H1 (cell line): ENCODE measurements around the gene KCNH5.

Source experiments
- BCL11A ChIP-seq, 2 experiments: IDR thresholded peaks; one replicate each; pipeline ENCODE4 v1.6.1; 2011; ENCODE audit warnings: low read depth in 2 of 2, low read length in 2 of 2, mild to moderate bottlenecking in 2 of 2
- JUN ChIP-seq: IDR thresholded peaks from 2 replicates; pipeline ENCODE4 v1.6.1; 2011; ENCODE audit warnings: low read depth, mild to moderate bottlenecking, improper control_type of control experiment, low read length
- POLR2A ChIP-seq, 2 experiments: IDR thresholded peaks; 1 replicate in 1 of 2; 2 replicates in 1 of 2; pipeline ENCODE4 v1.6.1; 2011; ENCODE audit warnings: low read depth in 2 of 2, low read length in 2 of 2, mild to moderate bottlenecking in 2 of 2; ENCODE audit errors: control extremely low read depth in 1 of 2
- SIN3A ChIP-seq, 2 experiments: IDR thresholded peaks in 1 of 2; conservative IDR thresholded peaks in 1 of 2; 2 replicates each; pipeline ENCODE4 v1.6.1; 2011 to 2012; ENCODE audit warnings: low read length in 2 of 2, improper control_type of control experiment in 1 of 2, low read depth in 1 of 2, mild to moderate bottlenecking in 1 of 2
- SUZ12 ChIP-seq: fragments of 200-600 bp; sonication (generic); IDR thresholded peaks from 2 replicates; pipeline ENCODE4 v1.6.1; 2012; ENCODE audit warnings: mild to moderate bottlenecking, inconsistent platforms, low read length, moderate library complexity, mixed read lengths
- YY1 ChIP-seq: IDR thresholded peaks from 2 replicates; pipeline ENCODE4 v1.6.1; 2011; ENCODE audit warnings: low read depth, mild to moderate bottlenecking, low read length
- ZNF274 ChIP-seq: IDR thresholded peaks from 2 replicates; pipeline ENCODE4 v1.7.0; 2012; ENCODE audit warnings: low read length, borderline replicate concordance; ENCODE audit errors: extremely low read depth
- TF ChIP-seq, protein P1 (sequence below), 3 experiments: IDR thresholded peaks; 1 replicate in 2 of 3; 2 replicates in 1 of 3; pipeline versions ENCODE4 v1.5.1 to v1.6.1; 2011; ENCODE audit warnings: low read length in 3 of 3, mild to moderate bottlenecking in 3 of 3, inconsistent platforms in 2 of 3, low read depth in 1 of 3, moderate library complexity in 1 of 3; ENCODE audit not compliant: insufficient read depth in 1 of 3; ENCODE audit errors: control extremely low read depth in 1 of 3

DNA sequence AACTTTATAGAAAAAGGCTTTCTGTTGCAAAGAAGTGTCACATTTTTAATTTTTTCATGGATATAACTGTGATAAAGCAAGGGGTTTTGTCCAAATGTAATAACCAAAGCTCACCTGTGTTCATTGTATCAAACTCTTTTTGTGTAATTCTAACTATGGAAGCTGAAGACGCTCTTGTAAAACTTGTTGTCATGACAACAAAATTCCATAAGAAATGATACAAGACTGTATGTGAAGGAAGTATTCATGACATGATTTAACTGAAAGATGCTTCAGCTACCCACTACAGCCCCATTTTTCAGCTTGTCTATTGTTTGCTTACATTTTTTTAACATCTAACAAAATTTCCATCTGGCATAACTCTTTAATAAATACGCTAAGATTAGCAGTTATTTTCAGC is 360.9 kb downstream of the KCNH5 start:
- TF ChIP-seq JUN: no peak
- TF ChIP-seq, protein P1, sequence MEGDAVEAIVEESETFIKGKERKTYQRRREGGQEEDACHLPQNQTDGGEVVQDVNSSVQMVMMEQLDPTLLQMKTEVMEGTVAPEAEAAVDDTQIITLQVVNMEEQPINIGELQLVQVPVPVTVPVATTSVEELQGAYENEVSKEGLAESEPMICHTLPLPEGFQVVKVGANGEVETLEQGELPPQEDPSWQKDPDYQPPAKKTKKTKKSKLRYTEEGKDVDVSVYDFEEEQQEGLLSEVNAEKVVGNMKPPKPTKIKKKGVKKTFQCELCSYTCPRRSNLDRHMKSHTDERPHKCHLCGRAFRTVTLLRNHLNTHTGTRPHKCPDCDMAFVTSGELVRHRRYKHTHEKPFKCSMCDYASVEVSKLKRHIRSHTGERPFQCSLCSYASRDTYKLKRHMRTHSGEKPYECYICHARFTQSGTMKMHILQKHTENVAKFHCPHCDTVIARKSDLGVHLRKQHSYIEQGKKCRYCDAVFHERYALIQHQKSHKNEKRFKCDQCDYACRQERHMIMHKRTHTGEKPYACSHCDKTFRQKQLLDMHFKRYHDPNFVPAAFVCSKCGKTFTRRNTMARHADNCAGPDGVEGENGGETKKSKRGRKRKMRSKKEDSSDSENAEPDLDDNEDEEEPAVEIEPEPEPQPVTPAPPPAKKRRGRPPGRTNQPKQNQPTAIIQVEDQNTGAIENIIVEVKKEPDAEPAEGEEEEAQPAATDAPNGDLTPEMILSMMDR (IDR thresholded peaks at IDR 0.05; ENCODE audit: control extremely low read depth in 1 of 3, insufficient read depth in 1 of 3, low read depth in 1 of 3, low read length in 3 of 3): no peak
- TF ChIP-seq POLR2A (IDR thresholded peaks at IDR 0.05; ENCODE audit: control extremely low read depth in 1 of 2, low read depth in 2 of 2, low read length in 2 of 2): no peak
- no peak for TF ChIP-seq SIN3A (conservative IDR thresholded peaks at IDR 0.05 in 1 of 2, IDR thresholded peaks at IDR 0.05 in 1 of 2; ENCODE audit: low read depth in 1 of 2, low read length in 2 of 2)
- TF ChIP-seq ZNF274: no peak
- TF ChIP-seq YY1: no peak
- TF ChIP-seq BCL11A (IDR thresholded peaks at IDR 0.05; ENCODE audit: low read depth in 2 of 2, low read length in 2 of 2): no peak
- no peak for TF ChIP-seq SUZ12
